K562 (cell line): Measurements from ENCODE around the gene FCRL1. TPM values are rescaled to one million over a fixed set of nuclear protein-coding genes. Genes with fewer than 3 reads are reported as not detected.

Experiments
- ATAC-seq: fragments of 200-7000 bp; cut with Tn5 transposase; 3 replicates; pipeline ENCODE4 v1.9.1; 2020; ENCODE audit warnings: moderate library complexity
- BruUV-seq: library from RNA; stranded (reverse); fragments of 400-500 nt; replicated peaks from 2 replicates; lab custom pipeline; 2021; lab: Mats Ljungman, UMichigan
- CTCF ChIA-PET: fragments of 300-600 bp; formaldehyde crosslinking; extraction: SDS; loops from one replicate; lab custom pipeline; 2021; ENCODE audit warnings: low intra/inter-chr PET ratio; lab: Yijun Ruan, JAX
- POLR2A ChIA-PET: fragments of 300-600, 350-650 bp; sonication (Branson Sonifier 250); formaldehyde crosslinking; extraction: SDS; loops from one replicate; lab custom pipeline; 2021; ENCODE audit warnings: antibody characterized with exemption, inconsistent platforms; lab: Yijun Ruan, JAX
- DNase-seq, 4 experiments: peaks; one replicate each; pipeline versions ENCODE4 v3.0.0 to v3.0.0-alpha.2; 2011 to 2018; ENCODE audit warnings: low spot score in 3 of 4, mixed read lengths in 3 of 4; ENCODE audit errors: extremely low read depth in 1 of 4
- FAIRE-seq: peaks from 2 replicates; lab custom pipeline; 2011; peaks lifted over from hg19 to GRCh38; lab: Jason Lieb, UNC
- H2AFZ ChIP-seq: 2 replicates; pipeline ENCODE4 v1.6.0; 2011; ENCODE audit warnings: low read depth, low read length, control low read depth, inconsistent platforms
- H3K27ac ChIP-seq: fragments of 200-600 bp; 3 replicates; pipeline ENCODE4 v1.8.0; 2011; ENCODE audit warnings: low read depth, mild to moderate bottlenecking, control low read depth, inconsistent platforms, low read length, moderate library complexity, mixed read lengths; ENCODE audit errors: extremely low read depth
- H3K27me3 ChIP-seq, 2 experiments: fragments of 300-600 bp in 1 of 2; 2 replicates in 1 of 2; 3 replicates in 1 of 2; pipeline versions ENCODE4 v1.6.0 to v1.8.0; 2011; ENCODE audit warnings: inconsistent platforms in 2 of 2, low read length in 2 of 2, mild to moderate bottlenecking in 1 of 2, mixed read lengths in 1 of 2, moderate library complexity in 1 of 2; ENCODE audit not compliant: control insufficient read depth in 2 of 2, insufficient read depth in 2 of 2
- H3K36me3 ChIP-seq: fragments of 300-600 bp; 3 replicates; pipeline ENCODE4 v1.8.0; 2011; ENCODE audit warnings: mild to moderate bottlenecking, low read length, inconsistent platforms; ENCODE audit not compliant: control insufficient read depth, insufficient read depth
- H3K4me1 ChIP-seq, 2 experiments: fragments of 200-600 bp in 1 of 2; replicated peaks in 1 of 2; 2 replicates in 1 of 2; 3 replicates in 1 of 2; pipeline versions ENCODE4 v1.5.1 to v1.8.0; 2011; ENCODE audit warnings: inconsistent platforms in 2 of 2, low read length in 2 of 2, mild to moderate bottlenecking in 1 of 2, mixed read lengths in 1 of 2, moderate library complexity in 1 of 2; ENCODE audit not compliant: control insufficient read depth in 2 of 2, insufficient read depth in 2 of 2
- H3K4me2 ChIP-seq: 2 replicates; pipeline ENCODE4 v1.6.1; 2011; ENCODE audit warnings: low read length, control low read depth, inconsistent platforms, mixed read lengths; ENCODE audit not compliant: insufficient read depth
- H3K4me3 ChIP-seq: fragments of 200-600 bp; sonication (generic), shearing (Covaris generic); 2 replicates; pipeline ENCODE4 v1.5.1; 2016; ENCODE audit warnings: control low read depth, inconsistent platforms
- H3K79me2 ChIP-seq: fragments of 200-600 bp; 3 replicates; pipeline ENCODE4 v1.8.0; 2011; ENCODE audit warnings: low read length, inconsistent platforms; ENCODE audit not compliant: control insufficient read depth, insufficient read depth
- H3K9ac ChIP-seq, 2 experiments: 2 replicates each; pipeline versions ENCODE4 v1.6.0 to v1.6.1; 2011; ENCODE audit warnings: low read depth in 2 of 2, low read length in 2 of 2, control low read depth in 1 of 2, inconsistent platforms in 1 of 2, mild to moderate bottlenecking in 1 of 2, mixed read lengths in 1 of 2; ENCODE audit not compliant: insufficient read depth in 1 of 2
- H3K9me1 ChIP-seq: one replicate; pipeline ENCODE4 v1.6.0; 2011; ENCODE audit warnings: inconsistent platforms, mild to moderate bottlenecking, low read length, moderate library complexity; ENCODE audit not compliant: control insufficient read depth, insufficient read depth
- H3K9me3 ChIP-seq: replicated peaks from 2 replicates; pipeline ENCODE4 v1.5.1; 2011; ENCODE audit warnings: low read depth, low read length, inconsistent platforms; ENCODE audit not compliant: control insufficient read depth, insufficient read depth
- H4K20me1 ChIP-seq: replicated peaks from 2 replicates; pipeline ENCODE4 v1.6.1; 2011; ENCODE audit warnings: low read length, inconsistent platforms, mixed read lengths; ENCODE audit not compliant: control insufficient read depth, insufficient read depth
- CAMTA2 ChIP-seq: fragments of 250-450 bp; sonication (Bioruptor Pico); conservative IDR thresholded peaks from 2 replicates; pipeline ENCODE4 v1.5.1; 2022
- CEBPZ ChIP-seq: fragments of 150-350 bp; IDR thresholded peaks from 2 replicates; pipeline ENCODE4 v1.6.1; 2014; ENCODE audit warnings: low read depth, mild to moderate bottlenecking, low read length, borderline replicate concordance
- CHD2 ChIP-seq: IDR thresholded peaks from 2 replicates; pipeline ENCODE4 v1.6.1; 2011; ENCODE audit warnings: low read depth, low read length
- E2F8 ChIP-seq: fragments of 450-650 bp; IDR thresholded peaks from 2 replicates; pipeline ENCODE4 v1.7.1; 2018; ENCODE audit warnings: mild to moderate bottlenecking, low read depth; ENCODE audit not compliant: partially characterized antibody
- ESRRA ChIP-seq: fragments of 450-650 bp; IDR thresholded peaks from 2 replicates; pipeline ENCODE4 v1.6.1; 2014; ENCODE audit warnings: low read depth, mild to moderate bottlenecking, moderate library complexity, borderline replicate concordance
- HDAC2 ChIP-seq: fragments of 450-650 bp; IDR thresholded peaks from 2 replicates; pipeline ENCODE4 v1.6.1; 2016; ENCODE audit warnings: mild to moderate bottlenecking
- HMG20B ChIP-seq: fragments of 250-450 bp; sonication (Bioruptor Pico); IDR thresholded peaks from 2 replicates; pipeline ENCODE4 v1.5.0; 2021; ENCODE audit warnings: mild to moderate bottlenecking
- MYBL2 ChIP-seq, 2 experiments: fragments of 450-650 bp in 1 of 2; sonication (generic) in 1 of 2; formaldehyde crosslinking in 1 of 2; IDR thresholded peaks; 2 replicates each; pipeline versions ENCODE4 v1.6.1 to v1.8.1; 2017 to 2022; ENCODE audit warnings: borderline replicate concordance in 1 of 2, inconsistent platforms in 1 of 2, low read depth in 1 of 2, mild to moderate bottlenecking in 1 of 2, missing genetic modification reagents in 1 of 2, moderate library complexity in 1 of 2
- SAFB ChIP-seq: fragments of 200-400 bp; formaldehyde crosslinking; IDR thresholded peaks from 2 replicates; pipeline ENCODE4 v1.6.1; 2017; ENCODE audit warnings: low read depth, low read length, borderline replicate concordance
- ZNF12 ChIP-seq: sonication (generic); formaldehyde crosslinking; IDR thresholded peaks from 2 replicates; pipeline ENCODE4 v1.4.0; 2020; ENCODE audit warnings: mild to moderate bottlenecking, missing genetic modification reagents
- ZNF444 ChIP-seq: fragments of 250-450 bp; sonication (Bioruptor Pico); IDR thresholded peaks from 2 replicates; pipeline ENCODE4 v1.4.0; 2020; ENCODE audit warnings: mild to moderate bottlenecking, moderate library complexity
- ZNF586 ChIP-seq: fragments of 450-650 bp; formaldehyde crosslinking; conservative IDR thresholded peaks from 2 replicates; pipeline ENCODE4 v1.4.0; 2020; ENCODE audit warnings: mild to moderate bottlenecking, moderate library complexity
- WGBS: fragments of 100-300 bp; shearing (Covaris generic); methylation state at CpG from one replicate; pipeline ENCODE4 v1.1.6; 2016; ENCODE audit warnings: low coverage, mixed read lengths; ENCODE audit not compliant: insufficient coverage; ENCODE audit errors: missing lambda C conversion rate; 5-methylcytosine and 5-hydroxymethylcytosine counted together
- in situ Hi-C: fragments of 300-500 bp; cut with MboI; formaldehyde crosslinking; loops from 4 replicates; pipeline ENCODE4 v1.15.0; 2018; ENCODE audit warnings: inconsistent platforms, mixed read lengths
- intact Hi-C: fragments of 100-400 bp; cut with micrococcal nuclease; formaldehyde crosslinking; loops from 2 replicates; pipeline ENCODE4 v1.14.2; 2022
- polyA plus RNA-seq, 8 experiments: library from polyadenylated mRNA; depleted of rRNA in 4 of 8; stranded (reverse) in 5 of 8; unstranded in 3 of 8; fragments of >200 nt; fragmentation: Nextera tagmentation in 2 of 8; fragmentation: Illumina TruSeq in 1 of 8; extraction: Ambion mirVana in 2 of 8; extraction: Trizol in 1 of 8; gene quantifications; 2 replicates each; pipeline versions ENCODE4 v1.2.1 to v1.2.3, GENCODE V29; 2011 to 2014; ENCODE audit warnings: inconsistent platforms in 1 of 8, missing spikeins in 1 of 8
- total RNA-seq, 7 experiments: library from RNA; depleted of rRNA in 6 of 7; stranded (reverse); fragments of >200 nt in 6 of 7; fragmentation: Illumina TruSeq in 2 of 7; extraction: Trizol in 2 of 7; gene quantifications; 2 replicates each; pipeline versions ENCODE4 v1.2.1 to v1.2.3, GENCODE V29; 2011 to 2021; ENCODE audit warnings: low replicate concordance in 1 of 7

FCRL1 gene
- total and polyA plus RNA-seq, 9 of the 15 experiments (the other 6 are each of a cell fraction or from before 2014, with no cell fraction given) = not detected

GRCh38 chr1:157776971-157777391, 42.9 kb downstream of the FCRL1 start, which contains the start of gene FCRL2 (continued):
- no peak for TF ChIP-seq CEBPZ
- TF ChIP-seq, all 486 proteins: peak for 0

- H3K27me3 ChIP-seq = no peaks in the 10 kb centered on the region
- in situ Hi-C loops = no loop called here
- H4K20me1 ChIP-seq = no peaks in the 10 kb centered on the region
- ChIA-PET CTCF (no interaction called here), POLR2A (no interaction called here)
- H3K36me3 ChIP-seq = no peaks in the 10 kb centered on the region
- no peak for ATAC-seq
- no peaks in the 10 kb centered on the region for H3K79me2 ChIP-seq
- H3K9me3 ChIP-seq = no peaks in the 10 kb centered on the region
- no peak overlapping the region for H3K27ac ChIP-seq
- no peaks in the 10 kb centered on the region for H3K9me1 ChIP-seq
- no peak for DNase-seq
- H2AFZ ChIP-seq = no peak overlapping the region
- no peaks in the 10 kb centered on the region for H3K4me1 ChIP-seq
- 5% methylated on average over 4 of the region's 4 CpGs for WGBS
- intact Hi-C loops = no loop called here
- FAIRE-seq = no peak
- no TSS peak for BruUV-seq
- no peak overlapping the region for H3K9ac ChIP-seq
- H3K4me3 ChIP-seq = no peak overlapping the region
- no peak overlapping the region for H3K4me2 ChIP-seq
- no peak for TF ChIP-seq HMG20B (CRISPR knock-in tag)
- TF ChIP-seq E2F8 = no peak
- TF ChIP-seq ESRRA = no peak
- no peak for TF ChIP-seq MYBL2 (IDR thresholded peaks at IDR 0.05; ENCODE audit: low read depth)
- no peak for TF ChIP-seq MYBL2 (CRISPR knock-in tag; IDR thresholded peaks at IDR 0.05; ENCODE audit: borderline replicate concordance)
- no peak for TF ChIP-seq HDAC2
- TF ChIP-seq CAMTA2 (CRISPR knock-in tag) = no peak
- TF ChIP-seq SAFB = no peak
- TF ChIP-seq ZNF586 (CRISPR knock-in tag) = no peak
- no peak for TF ChIP-seq ZNF12 (CRISPR knock-in tag)
- no peak for TF ChIP-seq CHD2
- TF ChIP-seq ZNF444 (CRISPR knock-in tag) = no peak
Measured at GRCh38 chr1:157775101-157775870, 44.6 kb downstream of the FCRL1 start.
